HepG2 (cell line): Measurements from ENCODE around the gene HOXA10. TPM values are rescaled to one million over a fixed set of nuclear protein-coding genes. Genes with fewer than 3 reads are reported as not detected.

ENCODE experiments used
- ATAC-seq: fragments of 200-7000 bp; cut with Tn5 transposase; 3 replicates; pipeline ENCODE4 v1.9.1; 2020; ENCODE audit warnings: mild to moderate bottlenecking, moderate library complexity
- BruUV-seq: library from RNA; stranded (reverse); fragments of 400-500 nt; replicated peaks from 2 replicates; lab custom pipeline; 2021; lab: Mats Ljungman, UMichigan
- CTCF ChIA-PET: fragments of 300-600 bp; formaldehyde crosslinking; extraction: SDS; loops from one replicate; lab custom pipeline; 2021; ENCODE audit warnings: low total read pairs, inconsistent platforms, low intra/inter-chr PET ratio; lab: Yijun Ruan, JAX
- POLR2A ChIA-PET: fragments of 350-600 bp; sonication (Branson Sonifier 250); formaldehyde crosslinking; loops from one replicate; lab custom pipeline; 2020; ENCODE audit warnings: antibody characterized with exemption, inconsistent platforms; lab: Yijun Ruan, JAX
- DNase-seq: peaks from one replicate; pipeline ENCODE4 v3.0.0-alpha.2; 2015; ENCODE audit warnings: low spot score
- FAIRE-seq: peaks from 3 replicates; lab custom pipeline; 2011; peaks lifted over from hg19 to GRCh38; lab: Jason Lieb, UNC
- H2AFZ ChIP-seq: one replicate; pipeline ENCODE4 v1.6.1; 2011; ENCODE audit warnings: low read length, inconsistent platforms
- H3K27ac ChIP-seq: fragments of 300-600 bp; 3 replicates; pipeline ENCODE4 v1.8.0; 2011; ENCODE audit warnings: mixed run types, mild to moderate bottlenecking, mixed read lengths, low read length, inconsistent platforms; ENCODE audit not compliant: insufficient read depth; ENCODE audit errors: extremely low read length
- H3K27me3 ChIP-seq, 2 experiments: fragments of 200-600 bp in 1 of 2; 2 replicates in 1 of 2; 3 replicates in 1 of 2; pipeline versions ENCODE4 v1.6.0 to v1.8.0; 2011; ENCODE audit warnings: low read length in 2 of 2, mild to moderate bottlenecking in 2 of 2, moderate library complexity in 2 of 2, inconsistent platforms in 1 of 2; ENCODE audit not compliant: insufficient read depth in 2 of 2, control insufficient read depth in 1 of 2
- H3K36me3 ChIP-seq, 2 experiments: fragments of 200-600 bp in 1 of 2; replicated peaks in 1 of 2; 2 replicates in 1 of 2; 3 replicates in 1 of 2; pipeline versions ENCODE4 v1.5.1 to v1.8.0; 2011; ENCODE audit warnings: low read length in 2 of 2, inconsistent platforms in 1 of 2; ENCODE audit not compliant: insufficient read depth in 2 of 2, control insufficient read depth in 1 of 2
- H3K4me1 ChIP-seq: 2 replicates; pipeline ENCODE4 v1.5.1; 2012; ENCODE audit warnings: low read length, inconsistent platforms; ENCODE audit not compliant: insufficient read depth
- H3K4me2 ChIP-seq: 2 replicates; pipeline ENCODE4 v1.6.0; 2011; ENCODE audit warnings: low read depth, low read length, inconsistent platforms
- H3K4me3 ChIP-seq, 3 experiments: fragments of 200-600 bp in 1 of 3; sonication (generic), shearing (Covaris generic) in 1 of 3; replicated peaks in 1 of 3; 2 replicates each; pipeline ENCODE4 v1.5.1; 2011 to 2016; ENCODE audit warnings: low read length in 3 of 3, inconsistent platforms in 2 of 3, low read depth in 2 of 3, mild to moderate bottlenecking in 2 of 3, control low read depth in 1 of 3, mixed read lengths in 1 of 3; ENCODE audit not compliant: insufficient read depth in 1 of 3
- H3K79me2 ChIP-seq: one replicate; pipeline ENCODE4 v1.6.1; 2011; ENCODE audit warnings: low read length, inconsistent platforms; ENCODE audit not compliant: insufficient read depth
- H3K9ac ChIP-seq: 2 replicates; pipeline ENCODE4 v1.6.0; 2011; ENCODE audit warnings: mild to moderate bottlenecking, low read depth, low read length, inconsistent platforms; ENCODE audit not compliant: insufficient read depth
- H3K9me3 ChIP-seq: 2 replicates; pipeline ENCODE4 v1.5.1; 2012; ENCODE audit warnings: mild to moderate bottlenecking, low read length
- H4K20me1 ChIP-seq: 2 replicates; pipeline ENCODE4 v1.6.0; 2011; ENCODE audit warnings: inconsistent platforms, mild to moderate bottlenecking, low read length, moderate library complexity; ENCODE audit not compliant: insufficient read depth
- ARNT ChIP-seq: fragments of 450-650 bp; IDR thresholded peaks from 2 replicates; pipeline ENCODE4 v1.6.1; 2017
- HNRNPLL ChIP-seq: fragments of 200-400 bp; formaldehyde crosslinking; IDR thresholded peaks from 2 replicates; pipeline ENCODE4 v1.6.1; 2017; ENCODE audit warnings: mild to moderate bottlenecking, low read depth, low read length; ENCODE audit not compliant: poor library complexity, severe bottlenecking
- MAF1 ChIP-seq: sonication (generic); formaldehyde crosslinking; IDR thresholded peaks from 2 replicates; pipeline ENCODE4 v1.5.0; 2020; ENCODE audit warnings: missing genetic modification reagents, borderline replicate concordance
- ZNF687 ChIP-seq: sonication (generic); formaldehyde crosslinking; IDR thresholded peaks from 2 replicates; pipeline ENCODE4 v1.5.1; 2020; ENCODE audit warnings: mild to moderate bottlenecking, missing genetic modification reagents, moderate library complexity
- ZNF800 ChIP-seq: sonication (generic); formaldehyde crosslinking; IDR thresholded peaks from 2 replicates; pipeline ENCODE4 v1.4.0; 2020; ENCODE audit warnings: missing genetic modification reagents
- WGBS: methylation state at CpG from one replicate; pipeline ENCODE4 v1.1.6; 2017; ENCODE audit warnings: low lambda C conversion rate; 5-methylcytosine and 5-hydroxymethylcytosine counted together
- in situ Hi-C: cut with HindIII; loops from 2 replicates; pipeline ENCODE4 v1.10.0; 2017; ENCODE audit warnings: low pct_unique_long_range_greater_than_20kb; ENCODE audit not compliant: extremely low pct_ligation_motif_present
- intact Hi-C: fragments of 100-400 bp; cut with micrococcal nuclease; formaldehyde crosslinking; loops from one replicate; pipeline ENCODE4 v1.10.0; 2022; ENCODE audit not compliant: unreplicated experiment
- polyA plus RNA-seq, 8 experiments: library from polyadenylated mRNA; depleted of rRNA in 3 of 8; stranded (reverse) in 7 of 8; unstranded in 1 of 8; fragments of >200 nt; fragmentation: Illumina TruSeq in 4 of 8; extraction: Trizol in 4 of 8; gene quantifications; 2 replicates each; pipeline versions ENCODE4 v1.2.1 to v1.2.3, GENCODE V29; 2011 to 2016; ENCODE audit warnings: low read depth in 4 of 8, missing spikeins in 1 of 8, mixed read lengths in 1 of 8; ENCODE audit not compliant: insufficient read depth in 1 of 8
- total RNA-seq, 5 experiments: library from RNA; depleted of rRNA; stranded (reverse); fragments of >200 nt; fragmentation: Illumina TruSeq; extraction: Trizol; gene quantifications; 2 replicates each; pipeline ENCODE4 v1.2.3, GENCODE V29; 2016; ENCODE audit warnings: low read depth in 1 of 5

Gene HOXA10
- total and polyA plus RNA-seq, 2 of the 13 experiments (the other 11 are each of a cell fraction or from before 2014, with no cell fraction given): not detected

DNA sequence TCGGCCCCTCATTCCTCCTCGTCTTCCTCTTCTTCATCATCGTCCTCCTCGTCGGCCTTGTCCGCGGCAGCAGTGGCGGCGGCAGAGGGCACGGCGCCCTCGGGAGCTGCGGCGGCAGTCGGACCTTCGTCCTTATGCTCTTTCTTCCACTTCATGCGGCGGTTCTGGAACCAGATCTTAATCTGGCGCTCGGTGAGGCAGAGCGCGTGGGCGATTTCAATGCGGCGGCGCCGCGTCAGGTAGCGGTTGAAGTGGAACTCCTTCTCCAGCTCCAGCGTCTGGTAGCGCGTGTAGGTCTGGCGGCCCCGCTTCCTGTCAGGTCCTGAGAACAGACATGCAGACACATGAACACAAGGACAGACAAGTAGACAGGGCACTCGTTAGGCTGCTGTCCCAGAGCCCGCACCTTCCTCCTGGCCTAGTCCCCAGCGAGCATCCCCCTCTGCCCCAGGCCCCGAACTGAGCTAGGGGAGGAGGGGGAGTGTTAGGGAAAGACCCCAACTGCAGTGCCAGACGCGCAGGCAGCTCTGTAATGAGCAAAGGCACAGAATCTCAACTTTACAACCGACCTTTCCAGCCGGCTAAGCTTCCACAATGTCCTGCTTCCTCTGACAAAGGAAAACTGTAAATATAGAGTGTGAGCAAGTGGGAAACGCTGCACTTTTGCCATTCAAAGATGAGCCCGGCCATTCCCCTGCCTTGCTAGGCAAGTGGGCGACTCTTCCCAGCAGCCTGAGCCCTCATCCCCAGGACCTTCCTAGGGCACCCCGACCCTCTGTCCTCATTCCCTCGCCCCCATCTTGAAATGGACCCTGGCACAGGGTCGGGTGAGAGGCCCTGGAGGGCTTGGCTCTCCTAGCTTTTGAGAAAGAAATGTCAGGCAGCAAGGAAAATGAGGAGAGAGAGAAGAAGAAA lies 19.0 kb downstream of the HOXA10 start:
- no peak for FAIRE-seq
- TF ChIP-seq ZNF800 (CRISPR knock-in tag) (0 out of 2 replicates have a peak, but pooled peaks have one; percentile 35), ZNF687 (CRISPR knock-in tag) (peak; percentile 21; the same call in 1 of the 2 replicates), ARNT (no peak), MAF1 (CRISPR knock-in tag) (no peak), HNRNPLL (peak; percentile 15)
- TF ChIP-seq, all 625 proteins: peak for 3
- Histone ChIP-seq H3K27me3 (peaks cover 6 to 61% of the 10 kb centered on the region in 2 experiments), H2AFZ (no peak overlapping the region), H3K36me3 (no peaks in the 10 kb centered on the region), H3K4me1 (peaks cover 30% of the 10 kb centered on the region), H3K9ac (no peak overlapping the region), H4K20me1 (no peaks in the 10 kb centered on the region), H3K4me2 (peak overlapping the region; percentile 52), H3K79me2 (no peaks in the 10 kb centered on the region), H3K9me3 (no peaks in the 10 kb centered on the region), H3K27ac (no peak overlapping the region), H3K4me3 (peak overlapping the region in 1 of 3 experiments; percentile 14; a peak in 2 of 6 replicates)
- intact Hi-C loops: no loop called here
- DNase-seq: no peak
- in situ Hi-C loops: loop anchor here (5.0 to 25.0 kb wide), 2 partner anchors 788 to 1068 kb away; no protein-coding TSS in a partner anchor
- BruUV-seq: no TSS peak
- WGBS: 47% methylated on average over 34 of the region's 48 CpGs
- ChIA-PET POLR2A (no interaction called here), CTCF (no interaction called here)
- no peak for ATAC-seq
